ENCODE data around the gene PEAR1. TPM values are rescaled to one million over a fixed set of nuclear protein-coding genes. Genes with fewer than 3 reads are reported as not detected.

The PEAR1 gene
- total and polyA plus RNA-seq, 2 donors (not counting 1 experiment from before 2014, with no cell fraction given): 2.6 to 41.5 TPM

GRCh38 chr1:156894711-156895454, 1.4 kb downstream of the PEAR1 start:
- Histone ChIP-seq H3K79me2 (ENCODE audit: control insufficient read depth, insufficient read depth, low read length) (peaks cover 45% of the 10 kb centered on the region), H3K9me3 (ENCODE audit: control insufficient read depth, insufficient read depth, low read depth, low read length) (no peaks in the 10 kb centered on the region), H4K20me1 (ENCODE audit: control insufficient read depth, extremely low read depth, insufficient read depth, low read length) (no peaks in the 10 kb centered on the region), H2AFZ (ENCODE audit: low read length) (no peak overlapping the region), H3K27me3 (ENCODE audit: control insufficient read depth, insufficient read depth, low read length) (no peaks in the 10 kb centered on the region), H3K9ac (ENCODE audit: insufficient read depth, low read length) (peak overlapping the region; percentile 79), H3K27ac (ENCODE audit: insufficient read depth, low read length) (peak overlapping the region; percentile 95), H3K4me3 (replicated peaks in 1 of 4; ENCODE audit: control extremely low read depth in 1 of 4, insufficient read depth in 1 of 4, low read depth in 3 of 4, low read length in 4 of 4) (peak overlapping the region; percentile 29 to 64 (median 61)), H3K36me3 (ENCODE audit: control insufficient read depth, insufficient read depth, low read length) (peaks cover 4% of the 10 kb centered on the region), H3K4me2 (ENCODE audit: extremely low read depth, insufficient read depth, low read length) (peak overlapping the region; percentile 90), H3K4me1 (ENCODE audit: control insufficient read depth, extremely low read depth, insufficient read depth, low read length) (peaks cover 41% of the 10 kb centered on the region)
- TF ChIP-seq CTCF (conservative IDR thresholded peaks at IDR 0.05 in 1 of 2, IDR thresholded peaks at IDR 0.05 in 1 of 2; ENCODE audit: low read depth in 1 of 2, low read length in 2 of 2) (no peak), EZH2 (IDR thresholded peaks at IDR 0.05; ENCODE audit: low read length, missing control alignments) (no peak)
- DNase-seq (ENCODE audit: low read depth in 2 of 2): peak in 1 of 2 donors; percentile 19

- H3K27ac ChIP-seq (ENCODE audit: insufficient read depth, low read length): peak overlapping the region; percentile 95
- DNase-seq (ENCODE audit: low read depth in 2 of 2): no peak
- peak overlapping the region; percentile 90 for H3K4me2 ChIP-seq (ENCODE audit: extremely low read depth, insufficient read depth, low read length)
- no peak overlapping the region for H2AFZ ChIP-seq (ENCODE audit: low read length)
- no peaks in the 10 kb centered on the region for H3K27me3 ChIP-seq (ENCODE audit: control insufficient read depth, insufficient read depth, low read length)
- peak overlapping the region; percentile 79 for H3K9ac ChIP-seq (ENCODE audit: insufficient read depth, low read length)
- peaks cover 45% of the 10 kb centered on the region for H3K4me1 ChIP-seq (ENCODE audit: control insufficient read depth, extremely low read depth, insufficient read depth, low read length)
- peaks cover 4% of the 10 kb centered on the region for H3K36me3 ChIP-seq (ENCODE audit: control insufficient read depth, insufficient read depth, low read length)
- H3K79me2 ChIP-seq (ENCODE audit: control insufficient read depth, insufficient read depth, low read length): peaks cover 49% of the 10 kb centered on the region
- peak overlapping the region in 1 of 4 experiments; percentile 61 for H3K4me3 ChIP-seq (replicated peaks in 1 of 4; ENCODE audit: control extremely low read depth in 1 of 4, insufficient read depth in 1 of 4, low read depth in 3 of 4, low read length in 4 of 4)
- no peak for TF ChIP-seq EZH2 (IDR thresholded peaks at IDR 0.05; ENCODE audit: low read length, missing control alignments)
- no peak for TF ChIP-seq CTCF (conservative IDR thresholded peaks at IDR 0.05 in 1 of 2, IDR thresholded peaks at IDR 0.05 in 1 of 2; ENCODE audit: low read depth in 1 of 2, low read length in 2 of 2)
- no peaks in the 10 kb centered on the region for H3K9me3 ChIP-seq (ENCODE audit: control insufficient read depth, insufficient read depth, low read depth, low read length)
- H4K20me1 ChIP-seq (ENCODE audit: control insufficient read depth, extremely low read depth, insufficient read depth, low read length): no peaks in the 10 kb centered on the region
Observed at GRCh38 chr1:156895455-156895812, 1.9 kb downstream of the PEAR1 start.

DNA sequence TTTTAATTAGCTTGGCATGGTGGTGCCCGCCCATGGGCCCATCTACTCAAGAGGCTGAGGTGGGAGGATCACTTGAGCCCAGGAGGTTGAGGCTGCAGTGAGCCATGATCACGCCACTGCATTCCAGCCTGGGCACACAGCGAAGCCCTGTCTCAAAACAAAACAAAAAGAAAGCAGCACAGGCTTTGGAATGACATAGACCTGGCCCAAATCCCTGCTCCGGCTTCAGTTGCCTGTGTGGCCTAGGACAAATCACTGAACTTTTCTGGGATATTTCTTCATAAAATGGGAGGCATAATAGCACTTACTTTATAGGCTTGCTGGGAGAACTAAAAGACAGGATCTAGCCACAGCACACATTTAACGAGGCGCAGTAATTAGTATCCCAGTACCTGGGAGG, 2.4 kb downstream of the PEAR1 start:
- Histone ChIP-seq H3K79me2 (ENCODE audit: control insufficient read depth, insufficient read depth, low read length) (peaks cover 54% of the 10 kb centered on the region), H3K4me1 (ENCODE audit: control insufficient read depth, extremely low read depth, insufficient read depth, low read length) (peaks cover 47% of the 10 kb centered on the region), H3K4me2 (ENCODE audit: extremely low read depth, insufficient read depth, low read length) (peak overlapping the region; percentile 58), H3K27me3 (ENCODE audit: control insufficient read depth, insufficient read depth, low read length) (no peaks in the 10 kb centered on the region), H3K9me3 (ENCODE audit: control insufficient read depth, insufficient read depth, low read depth, low read length) (no peaks in the 10 kb centered on the region), H4K20me1 (ENCODE audit: control insufficient read depth, extremely low read depth, insufficient read depth, low read length) (no peaks in the 10 kb centered on the region), H3K27ac (ENCODE audit: insufficient read depth, low read length) (peak overlapping the region; percentile 95), H3K36me3 (ENCODE audit: control insufficient read depth, insufficient read depth, low read length) (peaks cover 4% of the 10 kb centered on the region), H2AFZ (ENCODE audit: low read length) (no peak overlapping the region), H3K9ac (ENCODE audit: insufficient read depth, low read length) (peak overlapping the region; percentile 38), H3K4me3 (replicated peaks in 1 of 4; ENCODE audit: control extremely low read depth in 1 of 4, insufficient read depth in 1 of 4, low read depth in 3 of 4, low read length in 4 of 4) (no peak overlapping the region)
- peak in 1 of 2 donors; percentile 20 for DNase-seq (ENCODE audit: low read depth in 2 of 2)
- TF ChIP-seq CTCF (conservative IDR thresholded peaks at IDR 0.05 in 1 of 2, IDR thresholded peaks at IDR 0.05 in 1 of 2; ENCODE audit: low read depth in 1 of 2, low read length in 2 of 2) (no peak), EZH2 (IDR thresholded peaks at IDR 0.05; ENCODE audit: low read length, missing control alignments) (no peak)

Measured in fibroblast of lung (primary cell).